ENCODE measurements around the gene TGFA. TPM values are rescaled to one million over a fixed set of nuclear protein-coding genes. Genes with fewer than 3 reads are reported as not detected.
A peak's percentile ranks its signal among the peaks of the same experiment; 100 is the strongest.

TGFA gene
- total and polyA plus RNA-seq, 7 experiments from 2014 or later: 0.44 to 3.2 (median 1.9) TPM; not detected in 1

DNA sequence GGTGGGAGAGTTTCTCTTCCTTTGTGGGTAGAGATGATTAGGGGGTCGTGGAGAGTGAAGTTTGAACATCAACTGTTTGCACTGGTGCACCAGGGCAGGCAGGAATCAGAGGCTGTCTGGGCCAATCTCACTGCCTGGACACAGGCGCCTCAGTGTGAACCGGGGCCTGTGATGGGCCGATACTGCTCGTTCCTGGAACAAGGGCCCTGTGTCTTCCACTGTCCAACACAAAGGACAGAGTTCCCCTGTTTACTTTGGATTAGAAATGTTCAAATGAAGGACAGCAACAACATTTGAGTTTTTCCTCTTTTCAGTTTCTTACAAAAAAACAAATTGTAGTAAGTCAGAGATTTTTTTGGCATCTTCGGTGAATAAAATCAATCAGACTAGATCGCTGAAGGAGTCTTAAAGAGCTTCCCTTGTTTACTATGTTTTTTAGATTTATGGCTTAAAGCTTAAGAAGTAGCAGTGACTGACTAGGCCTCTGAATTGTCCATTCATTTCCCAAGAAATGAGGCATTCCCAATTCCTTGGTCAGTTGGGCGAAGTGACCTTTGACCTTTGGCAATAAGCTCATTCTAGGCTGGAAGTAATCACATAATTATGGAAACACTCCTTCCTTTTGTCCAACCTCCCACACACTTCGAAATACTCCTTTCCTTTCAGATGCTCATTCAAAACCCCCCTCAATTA, 11.6 kb upstream of the TGFA start:
- POLR2A ChIA-PET: no interaction called here
- Histone ChIP-seq H3K27ac (ENCODE audit: low read depth, low read length) (no peak overlapping the region), H3K9me3 (ENCODE audit: control insufficient read depth in 2 of 3, low read length in 3 of 3) (no peaks in the 10 kb centered on the region), H3K4me3 (ENCODE audit: low read length) (no peak overlapping the region), H3K27me3 (ENCODE audit: control insufficient read depth in 2 of 2, insufficient read depth in 2 of 2, low read length in 2 of 2) (no peaks in the 10 kb centered on the region), H3K4me1 (ENCODE audit: control insufficient read depth in 2 of 2, insufficient read depth in 2 of 2, low read length in 2 of 2) (no peaks in the 10 kb centered on the region), H3K36me3 (ENCODE audit: control insufficient read depth in 2 of 3, insufficient read depth in 3 of 3, low read length in 3 of 3) (no peaks in the 10 kb centered on the region)
- peaks cover 0 to 2% (median 0%) of the 10 kb centered on the region in 11 donors for H3K9me3 Mint-ChIP-seq
- H3K27ac Mint-ChIP-seq: no peak overlapping the region
- intact Hi-C loops (cut with micrococcal nuclease): no loop called here
- no peak overlapping the region for H3K4me3 Mint-ChIP-seq
- peaks cover 0 to 1% (median 0%) of the 10 kb centered on the region in 7 donors for H3K4me1 Mint-ChIP-seq
- no peak for DNase-seq
- ATAC-seq: no peak
- CTCF ChIA-PET: no interaction called here
- H3K36me3 Mint-ChIP-seq: no peaks in the 10 kb centered on the region
- peaks cover 0 to 15% (median 6%) of the 10 kb centered on the region in 5 donors for H3K27me3 Mint-ChIP-seq

DNA sequence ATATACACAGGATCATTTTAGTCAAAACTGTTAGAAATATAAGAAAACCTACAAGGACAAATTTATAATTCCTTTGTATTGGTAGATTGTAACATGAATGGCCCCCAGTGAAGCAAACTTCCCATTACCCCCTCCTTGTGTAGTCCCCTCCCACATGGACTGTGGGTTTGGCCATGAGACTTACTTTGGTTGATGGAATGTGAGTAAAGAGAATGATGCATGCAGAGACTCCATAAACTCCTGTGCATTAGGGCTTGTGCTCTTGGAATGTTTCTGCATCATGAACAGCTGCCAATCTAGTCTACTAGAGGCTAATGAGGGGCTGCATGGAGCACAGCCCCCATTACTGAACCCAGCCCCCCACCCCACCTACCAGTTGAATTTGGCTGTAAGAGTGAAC, 8.3 kb upstream of the TGFA start:
- ChIA-PET POLR2A (no interaction called here), CTCF (no interaction called here)
- DNase-seq (no peak), ATAC-seq (no peak)
- Histone ChIP-seq H3K27ac (ENCODE audit: low read depth, low read length) (no peak overlapping the region), H3K9me3 (ENCODE audit: control insufficient read depth in 2 of 3, low read length in 3 of 3) (no peaks in the 10 kb centered on the region), H3K27me3 (ENCODE audit: control insufficient read depth in 2 of 2, insufficient read depth in 2 of 2, low read length in 2 of 2) (no peaks in the 10 kb centered on the region), H3K4me3 (ENCODE audit: low read length) (no peak overlapping the region), H3K4me1 (ENCODE audit: control insufficient read depth in 2 of 2, insufficient read depth in 2 of 2, low read length in 2 of 2) (no peaks in the 10 kb centered on the region), H3K36me3 (ENCODE audit: control insufficient read depth in 2 of 3, insufficient read depth in 3 of 3, low read length in 3 of 3) (no peaks in the 10 kb centered on the region)
- peaks cover 0 to 3% (median 0%) of the 10 kb centered on the region in 11 donors for H3K9me3 Mint-ChIP-seq
- H3K27me3 Mint-ChIP-seq: peaks cover 0 to 35% (median 10%) of the 10 kb centered on the region in 5 donors
- intact Hi-C loops (cut with micrococcal nuclease): no loop called here
- no peak overlapping the region for H3K4me3 Mint-ChIP-seq
- H3K4me1 Mint-ChIP-seq: peaks cover 0 to 1% (median 0%) of the 10 kb centered on the region in 7 donors
- no peaks in the 10 kb centered on the region for H3K36me3 Mint-ChIP-seq
- no peak overlapping the region for H3K27ac Mint-ChIP-seq

DNA sequence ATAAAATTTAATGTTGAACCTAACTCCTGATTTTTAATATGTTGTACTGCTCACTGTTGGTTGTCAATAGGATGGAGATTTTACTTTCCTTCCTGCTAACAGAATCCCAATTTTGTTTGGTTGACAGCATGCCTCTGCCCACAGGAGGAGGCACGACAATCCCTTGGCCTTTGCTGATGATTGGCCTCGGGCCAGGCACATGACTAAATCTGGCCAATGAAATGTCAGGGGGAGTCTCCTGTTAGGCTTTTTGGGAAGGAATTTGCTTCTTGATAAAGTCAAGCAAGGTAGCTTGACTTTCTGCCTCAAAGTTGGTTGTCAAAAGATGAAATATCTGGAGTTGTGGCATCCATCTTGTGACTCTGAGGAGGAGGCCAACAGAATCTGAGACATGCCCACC, 6.8 kb upstream of the TGFA start:
- CTCF ChIA-PET: interaction anchor here (0.7 kb wide), 1 partner anchor 14 kb away, joined by 4 read pairs; no protein-coding TSS in a partner anchor
- no peaks in the 10 kb centered on the region for H3K36me3 Mint-ChIP-seq
- DNase-seq (no peak), ATAC-seq (no peak)
- H3K36me3 ChIP-seq (ENCODE audit: control insufficient read depth in 2 of 3, insufficient read depth in 3 of 3, low read length in 3 of 3): no peaks in the 10 kb centered on the region
- H3K4me1 ChIP-seq (ENCODE audit: control insufficient read depth in 2 of 2, insufficient read depth in 2 of 2, low read length in 2 of 2): no peaks in the 10 kb centered on the region
- H3K9me3 ChIP-seq (ENCODE audit: control insufficient read depth in 2 of 3, low read length in 3 of 3): no peaks in the 10 kb centered on the region
- no peak overlapping the region for H3K4me3 ChIP-seq (ENCODE audit: low read length)
- no peak overlapping the region for H3K27ac Mint-ChIP-seq
- peaks cover 0 to 42% (median 10%) of the 10 kb centered on the region in 5 donors for H3K27me3 Mint-ChIP-seq
- intact Hi-C loops (cut with micrococcal nuclease): no loop called here
- no peaks in the 10 kb centered on the region for H3K27me3 ChIP-seq (ENCODE audit: control insufficient read depth in 2 of 2, insufficient read depth in 2 of 2, low read length in 2 of 2)
- H3K27ac ChIP-seq (ENCODE audit: low read depth, low read length): no peak overlapping the region
- H3K4me1 Mint-ChIP-seq: peaks cover 0 to 1% (median 0%) of the 10 kb centered on the region in 7 donors
- no peak overlapping the region for H3K4me3 Mint-ChIP-seq
- H3K9me3 Mint-ChIP-seq: peaks cover 0 to 3% (median 0%) of the 10 kb centered on the region in 11 donors
- POLR2A ChIA-PET: no interaction called here

DNA sequence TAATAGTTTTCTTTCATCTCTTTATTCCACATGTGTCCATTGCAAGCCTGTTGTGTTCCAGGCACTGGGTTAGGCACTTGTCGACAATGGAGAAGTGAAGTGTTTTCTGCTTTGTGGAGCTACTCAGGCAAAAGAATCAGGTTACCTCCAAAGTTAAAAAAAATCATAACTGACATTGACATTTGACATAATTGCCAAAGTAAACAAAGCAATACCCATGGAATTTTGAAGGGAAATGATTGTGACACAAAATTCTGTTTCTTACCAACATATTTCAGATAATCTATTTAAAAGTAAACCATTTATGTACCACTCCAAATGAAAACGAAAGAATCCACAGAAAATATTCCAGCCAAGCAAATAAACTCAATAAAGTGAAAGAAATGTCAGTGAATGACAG, 6.4 kb upstream of the TGFA start:
- no peak for ATAC-seq
- ChIA-PET CTCF (interaction anchor here (0.5 kb wide), 1 partner anchor 217 kb away, joined by 4 read pairs; no protein-coding TSS in a partner anchor), POLR2A (no interaction called here)
- no peaks in the 10 kb centered on the region for H3K9me3 ChIP-seq (ENCODE audit: control insufficient read depth in 2 of 3, low read length in 3 of 3)
- H3K27ac ChIP-seq (ENCODE audit: low read depth, low read length): no peak overlapping the region
- Mint-ChIP-seq H3K27ac (no peak overlapping the region), H3K9me3 (peaks cover 0 to 3% (median 0%) of the 10 kb centered on the region in 11 donors), H3K4me3 (no peak overlapping the region), H3K36me3 (no peaks in the 10 kb centered on the region), H3K27me3 (peaks cover 0 to 46% (median 10%) of the 10 kb centered on the region in 5 donors), H3K4me1 (peaks cover 0 to 3% (median under 1%) of the 10 kb centered on the region in 7 donors)
- peaks cover 0 to 4% of the 10 kb centered on the region in 2 donors for H3K4me1 ChIP-seq (ENCODE audit: control insufficient read depth in 2 of 2, insufficient read depth in 2 of 2, low read length in 2 of 2)
- no peaks in the 10 kb centered on the region for H3K36me3 ChIP-seq (ENCODE audit: control insufficient read depth in 2 of 3, insufficient read depth in 3 of 3, low read length in 3 of 3)
- no peak for DNase-seq
- H3K4me3 ChIP-seq (ENCODE audit: low read length): no peak overlapping the region
- no peaks in the 10 kb centered on the region for H3K27me3 ChIP-seq (ENCODE audit: control insufficient read depth in 2 of 2, insufficient read depth in 2 of 2, low read length in 2 of 2)
- intact Hi-C loops (cut with micrococcal nuclease): no loop called here

DNA sequence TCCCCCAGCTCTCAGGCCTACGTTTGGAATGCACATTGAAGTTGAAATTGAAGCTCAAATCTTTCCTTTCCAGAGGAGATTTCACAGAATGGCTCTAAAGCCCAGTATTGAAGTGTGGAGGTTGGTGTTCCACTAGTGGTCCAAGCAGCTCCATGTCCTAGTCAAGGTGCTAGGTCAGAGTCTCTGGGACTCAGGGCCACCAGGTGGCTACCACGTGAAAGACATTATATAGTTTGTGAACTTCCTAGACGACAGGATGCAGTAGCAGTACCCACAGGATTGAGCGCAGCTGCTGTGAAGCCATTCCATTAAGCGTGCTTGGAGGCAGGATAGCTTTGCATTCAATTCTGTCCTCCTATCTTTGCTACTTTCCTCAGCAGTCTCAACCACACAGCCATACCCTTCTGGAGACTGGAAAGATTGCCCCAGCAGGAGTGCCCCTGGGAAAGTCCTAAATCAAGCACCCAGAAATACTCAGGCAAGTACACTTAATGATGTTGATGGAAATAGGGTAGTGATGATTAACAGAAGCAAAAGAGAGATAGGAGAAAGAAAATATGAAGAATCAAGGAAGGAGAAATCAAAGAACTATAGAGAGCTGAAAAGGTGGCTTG, 4.7 kb upstream of the TGFA start:
- no peak overlapping the region for H3K4me3 ChIP-seq (ENCODE audit: low read length)
- H3K27me3 Mint-ChIP-seq: peaks cover 0 to 57% (median 10%) of the 10 kb centered on the region in 5 donors
- POLR2A ChIA-PET: no interaction called here
- no peak for DNase-seq
- no peak for ATAC-seq
- no peaks in the 10 kb centered on the region for H3K36me3 Mint-ChIP-seq
- H3K4me3 Mint-ChIP-seq: no peak overlapping the region
- H3K9me3 ChIP-seq (ENCODE audit: control insufficient read depth in 2 of 3, low read length in 3 of 3): no peaks in the 10 kb centered on the region
- no peak overlapping the region for H3K27ac ChIP-seq (ENCODE audit: low read depth, low read length)
- H3K27me3 ChIP-seq (ENCODE audit: control insufficient read depth in 2 of 2, insufficient read depth in 2 of 2, low read length in 2 of 2): no peaks in the 10 kb centered on the region
- peaks cover 8 to 13% of the 10 kb centered on the region in 2 donors for H3K4me1 ChIP-seq (ENCODE audit: control insufficient read depth in 2 of 2, insufficient read depth in 2 of 2, low read length in 2 of 2)
- intact Hi-C loops (cut with micrococcal nuclease): loop anchor here in 1 of 2 donors (10.0 kb wide), 1 partner anchor 644 kb away; the partner anchor contains the start of gene MXD1
- H3K27ac Mint-ChIP-seq: peak overlapping the region in 1 of 9 donors; percentile 18
- CTCF ChIA-PET: no interaction called here
- peaks cover under 1 to 13% (median 11%) of the 10 kb centered on the region in 7 donors for H3K4me1 Mint-ChIP-seq
- H3K36me3 ChIP-seq (ENCODE audit: control insufficient read depth in 2 of 3, insufficient read depth in 3 of 3, low read length in 3 of 3): no peaks in the 10 kb centered on the region
- H3K9me3 Mint-ChIP-seq: peaks cover 0 to 2% (median 0%) of the 10 kb centered on the region in 11 donors

DNA sequence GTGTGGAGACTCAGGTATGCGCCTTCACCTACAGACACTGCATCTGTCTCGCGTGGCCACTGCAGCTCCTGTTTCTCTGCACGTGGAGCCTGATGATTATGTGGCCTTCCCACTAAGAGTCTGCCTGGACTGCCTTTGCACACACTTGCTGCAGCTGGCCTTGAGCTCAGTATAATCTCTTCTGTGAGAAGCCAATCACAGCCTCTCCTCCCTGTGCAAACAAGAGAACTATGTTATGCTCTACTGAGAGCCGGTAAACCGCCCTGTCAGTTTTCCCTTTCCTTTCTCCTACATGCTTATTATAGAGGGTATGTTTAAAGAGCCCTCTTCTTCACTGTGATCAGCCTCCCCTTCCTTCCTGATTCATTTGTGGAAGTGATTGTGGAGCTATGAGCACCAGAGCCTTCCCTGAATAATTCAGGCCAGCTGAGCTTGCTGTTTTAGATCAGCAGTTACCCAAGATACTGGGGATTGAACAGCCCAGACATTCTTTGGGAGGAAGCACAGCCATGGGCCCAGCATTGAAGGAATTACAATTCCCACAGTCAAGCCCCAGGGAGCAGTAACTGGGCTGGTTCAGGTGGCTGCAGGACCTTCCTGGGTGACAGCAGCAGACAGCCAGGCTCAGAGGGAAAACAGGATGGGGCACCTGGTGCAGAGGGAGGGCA, 3.7 kb upstream of the TGFA start:
- Histone ChIP-seq H3K9me3 (ENCODE audit: control insufficient read depth in 2 of 3, low read length in 3 of 3) (no peaks in the 10 kb centered on the region), H3K27ac (ENCODE audit: low read depth, low read length) (no peak overlapping the region), H3K27me3 (ENCODE audit: control insufficient read depth in 2 of 2, insufficient read depth in 2 of 2, low read length in 2 of 2) (no peaks in the 10 kb centered on the region), H3K36me3 (ENCODE audit: control insufficient read depth in 2 of 3, insufficient read depth in 3 of 3, low read length in 3 of 3) (no peaks in the 10 kb centered on the region), H3K4me3 (ENCODE audit: low read length) (no peak overlapping the region), H3K4me1 (ENCODE audit: control insufficient read depth in 2 of 2, insufficient read depth in 2 of 2, low read length in 2 of 2) (peaks cover 11 to 21% of the 10 kb centered on the region in 2 donors)
- H3K9me3 Mint-ChIP-seq: peaks cover 0 to 2% (median 0%) of the 10 kb centered on the region in 11 donors
- ATAC-seq: no peak
- no peaks in the 10 kb centered on the region for H3K36me3 Mint-ChIP-seq
- peaks cover 0 to 65% (median 10%) of the 10 kb centered on the region in 5 donors for H3K27me3 Mint-ChIP-seq
- H3K27ac Mint-ChIP-seq: peak overlapping the region in 1 of 9 donors; percentile 31
- no peak for DNase-seq
- peaks cover 10 to 23% (median 20%) of the 10 kb centered on the region in 7 donors for H3K4me1 Mint-ChIP-seq
- POLR2A ChIA-PET: interaction anchor here (0.6 kb wide), 1 partner anchor 62 kb away, joined by 3 read pairs; no protein-coding TSS in a partner anchor
- H3K4me3 Mint-ChIP-seq: peak overlapping the region in 2 of 10 donors; percentile 5 to 32
- intact Hi-C loops (cut with micrococcal nuclease): loop anchor here in 1 of 2 donors (10.0 kb wide), 1 partner anchor 643 kb away; the partner anchor contains the start of gene MXD1
- CTCF ChIA-PET: interaction anchor here (0.6 to 0.7 kb wide), 2 partner anchors 57 to 211 kb away, joined by 3 to 4 read pairs; no protein-coding TSS in a partner anchor

Measured in naive thymus-derived CD4-positive, alpha-beta T cell (primary cell).